HUES64 (cell line): Measurements from ENCODE around the gene FGD5.
A peak's percentile ranks its signal among the peaks of the same experiment; 100 is the strongest.

Experiments used
- H3K27ac ChIP-seq: 2 replicates; pipeline ENCODE4 v1.7.0; 2013; ENCODE audit warnings: low read depth, low read length, inconsistent platforms
- H3K27me3 ChIP-seq: 2 replicates; pipeline ENCODE4 v1.6.1; 2013; ENCODE audit warnings: mild to moderate bottlenecking, low read length; ENCODE audit not compliant: insufficient read depth
- H3K36me3 ChIP-seq: 2 replicates; pipeline ENCODE4 v1.6.1; 2013; ENCODE audit warnings: mild to moderate bottlenecking, low read length; ENCODE audit not compliant: insufficient read depth
- H3K4me1 ChIP-seq: 2 replicates; pipeline ENCODE4 v1.6.1; 2013; ENCODE audit warnings: mild to moderate bottlenecking, low read length, moderate library complexity; ENCODE audit not compliant: insufficient read depth
- H3K4me3 ChIP-seq: 2 replicates; pipeline ENCODE4 v1.5.1; 2013; ENCODE audit warnings: mild to moderate bottlenecking, low read length, moderate library complexity
- H3K9ac ChIP-seq: 2 replicates; pipeline ENCODE4 v1.6.1; 2013; ENCODE audit warnings: mild to moderate bottlenecking, low read depth, low read length
- H3K9me3 ChIP-seq: 2 replicates; pipeline ENCODE4 v1.6.1; 2013; ENCODE audit warnings: low read depth, low read length; ENCODE audit not compliant: insufficient read depth
- WGBS: fragments of 150-250, 120-280 bp; methylation state at CpG from one replicate; pipeline ENCODE4 v1.1.7; 2013; ENCODE audit warnings: missing lambda C conversion rate; 5-methylcytosine and 5-hydroxymethylcytosine counted together

FGD5 gene

GRCh38 chr3:14947100-14947885, 128.5 kb downstream of the FGD5 start, which contains the start of gene NR2C2:
Gene NR2C2 (plus strand): TSS chr3:14947583. CDS start chr3:15003915, 56,332 bp downstream.
- Histone ChIP-seq H3K27ac (peak within 1 kb of the TSS; percentile 100), H3K4me3 (peak within 1 kb of the TSS; percentile 97), H3K27me3 (no peaks in the 10 kb centered on the region), H3K36me3 (peaks cover 51% of the 10 kb centered on the region), H3K9ac (peak within 1 kb of the TSS; percentile 99), H3K4me1 (peaks cover 30% of the 10 kb centered on the region), H3K9me3 (no peaks in the 10 kb centered on the region)
- under 1% methylated on average over 107 of the region's 108 CpGs for WGBS

GRCh38 chr3:14947886-14948608, 129.3 kb downstream of the FGD5 start:
- peaks cover 45% of the 10 kb centered on the region for H3K36me3 ChIP-seq
- no peaks in the 10 kb centered on the region for H3K27me3 ChIP-seq
- peaks cover 23% of the 10 kb centered on the region for H3K4me1 ChIP-seq
- peak overlapping the region; percentile 97 for H3K4me3 ChIP-seq
- WGBS, result under 1% methylated on average over 79 of the region's 79 CpGs
- peak overlapping the region; percentile 100 for H3K27ac ChIP-seq
- H3K9ac ChIP-seq, result peak overlapping the region; percentile 99
- no peaks in the 10 kb centered on the region for H3K9me3 ChIP-seq

- Histone ChIP-seq H3K36me3 (peaks cover 40% of the 10 kb centered on the region), H3K4me3 (peak overlapping the region; percentile 77), H3K9ac (peak overlapping the region; percentile 86), H3K4me1 (peaks cover 19% of the 10 kb centered on the region; the same call in 1 of the 2 replicates), H3K9me3 (no peaks in the 10 kb centered on the region), H3K27me3 (no peaks in the 10 kb centered on the region), H3K27ac (peak overlapping the region; percentile 91)
- 2% methylated on average over 26 of the region's 26 CpGs for WGBS
These were observed 129.9 kb downstream of the FGD5 start for GRCh38 chr3:14948609-14949038.

GRCh38 chr3:14949126-14949525, 130.4 kb downstream of the FGD5 start:
- Histone ChIP-seq H3K9ac (peak overlapping the region; percentile 86), H3K4me3 (peak overlapping the region; percentile 77), H3K9me3 (no peaks in the 10 kb centered on the region), H3K4me1 (peaks cover 19% of the 10 kb centered on the region; the same call in 1 of the 2 replicates), H3K36me3 (peaks cover 35% of the 10 kb centered on the region), H3K27ac (peak overlapping the region; percentile 91), H3K27me3 (no peaks in the 10 kb centered on the region)
- WGBS, result 69% methylated on average over 5 of the region's 5 CpGs

- Histone ChIP-seq H3K4me3 (no peak overlapping the region), H3K27me3 (no peaks in the 10 kb centered on the region), H3K27ac (no peak overlapping the region), H3K4me1 (peaks cover 19% of the 10 kb centered on the region; the same call in 1 of the 2 replicates), H3K36me3 (peaks cover 23% of the 10 kb centered on the region), H3K9me3 (no peaks in the 10 kb centered on the region), H3K9ac (no peak overlapping the region)
- 92% methylated on average over 2 of the region's 2 CpGs for WGBS
These were observed 131.5 kb downstream of the FGD5 start for GRCh38 chr3:14950274-14950673.

- H3K27ac ChIP-seq, result no peak overlapping the region
- H3K36me3 ChIP-seq, result peaks cover 29% of the 10 kb centered on the region
- H3K9me3 ChIP-seq, result no peaks in the 10 kb centered on the region
- H3K4me1 ChIP-seq, result 0 out of 2 replicates have a peak, but pooled peaks cover 8% of the 10 kb centered on the region
- H3K4me3 ChIP-seq, result no peak overlapping the region
- H3K27me3 ChIP-seq, result no peaks in the 10 kb centered on the region
- 79% methylated on average over 1 of the region's 1 CpG for WGBS
- no peak overlapping the region for H3K9ac ChIP-seq
These were observed 138.4 kb downstream of the FGD5 start for GRCh38 chr3:14957153-14957552.

GRCh38 chr3:14957925-14958324, 139.2 kb downstream of the FGD5 start:
- no peak overlapping the region for H3K27ac ChIP-seq
- no peaks in the 10 kb centered on the region for H3K9me3 ChIP-seq
- no peak overlapping the region for H3K4me3 ChIP-seq
- H3K9ac ChIP-seq, result no peak overlapping the region
- H3K36me3 ChIP-seq, result peaks cover 30% of the 10 kb centered on the region
- WGBS, result 50% methylated on average over 1 of the region's 1 CpG
- no peaks in the 10 kb centered on the region for H3K27me3 ChIP-seq
- 0 out of 2 replicates have a peak, but pooled peaks cover 8% of the 10 kb centered on the region for H3K4me1 ChIP-seq

- 90% methylated on average over 2 of the region's 2 CpGs for WGBS
- Histone ChIP-seq H3K36me3 (peaks cover 33% of the 10 kb centered on the region), H3K4me3 (no peak overlapping the region), H3K4me1 (0 out of 2 replicates have a peak, but pooled peaks cover 8% of the 10 kb centered on the region), H3K9ac (no peak overlapping the region), H3K9me3 (no peaks in the 10 kb centered on the region), H3K27ac (no peak overlapping the region), H3K27me3 (no peaks in the 10 kb centered on the region)
These were observed 140.7 kb downstream of the FGD5 start for GRCh38 chr3:14959359-14959943.

GRCh38 chr3:14962762-14963161, 144.0 kb downstream of the FGD5 start:
- Histone ChIP-seq H3K36me3 (peaks cover 56% of the 10 kb centered on the region), H3K4me3 (no peak overlapping the region), H3K9me3 (peaks cover 3% of the 10 kb centered on the region; the same call in 1 of the 2 replicates), H3K4me1 (0 out of 2 replicates have a peak, but pooled peaks cover 3% of the 10 kb centered on the region), H3K9ac (no peak overlapping the region), H3K27me3 (no peaks in the 10 kb centered on the region), H3K27ac (no peak overlapping the region)
- WGBS, result 95% methylated on average over 5 of the region's 5 CpGs

- no peaks in the 10 kb centered on the region for H3K4me1 ChIP-seq
- no peak overlapping the region for H3K4me3 ChIP-seq
- H3K9ac ChIP-seq, result no peak overlapping the region
- H3K9me3 ChIP-seq, result peaks cover 3% of the 10 kb centered on the region; the same call in 1 of the 2 replicates
- no peak overlapping the region for H3K27ac ChIP-seq
- WGBS, result 93% methylated on average over 1 of the region's 1 CpG
- H3K36me3 ChIP-seq, result peaks cover 33% of the 10 kb centered on the region
- H3K27me3 ChIP-seq, result no peaks in the 10 kb centered on the region
These were observed 148.5 kb downstream of the FGD5 start for GRCh38 chr3:14967285-14967684.

- Histone ChIP-seq H3K4me1 (no peaks in the 10 kb centered on the region), H3K4me3 (no peak overlapping the region), H3K27ac (no peak overlapping the region), H3K36me3 (peaks cover 50% of the 10 kb centered on the region), H3K27me3 (no peaks in the 10 kb centered on the region), H3K9ac (no peak overlapping the region), H3K9me3 (peaks cover 3% of the 10 kb centered on the region; the same call in 1 of the 2 replicates)
- 88% methylated on average over 1 of the region's 1 CpG for WGBS
These were observed 150.9 kb downstream of the FGD5 start for GRCh38 chr3:14969671-14970070.
